HG03139 (cell line): ENCODE data around the gene TSPAN18.

Experiments
- ATAC-seq: cut with Tn5 transposase; IDR thresholded peaks from one replicate; pipeline ENCODE4 v1.9.1; 2021; ENCODE audit not compliant: unreplicated experiment

Gene TSPAN18

GRCh38 chr11:44973632-44974401, 247.1 kb downstream of the TSPAN18 start:
- no peak for ATAC-seq

GRCh38 chr11:44974402-44975000, 247.7 kb downstream of the TSPAN18 start:
- no peak for ATAC-seq

GRCh38 chr11:44976576-44976975, 249.8 kb downstream of the TSPAN18 start:
- no peak for ATAC-seq

- ATAC-seq = no peak
These were observed 250.8 kb downstream of the TSPAN18 start for GRCh38 chr11:44977493-44977984.

- ATAC-seq = no peak
These were observed 251.7 kb downstream of the TSPAN18 start for GRCh38 chr11:44978274-44978960.

GRCh38 chr11:44978961-44979331, 252.2 kb downstream of the TSPAN18 start:
- no peak for ATAC-seq

- ATAC-seq = no peak
These were observed 253.0 kb downstream of the TSPAN18 start for GRCh38 chr11:44979543-44980399.

GRCh38 chr11:44980533-44981427, 254.0 kb downstream of the TSPAN18 start:
- ATAC-seq = no peak
